ENCODE results near the gene ABHD15. TPM values are rescaled to one million over a fixed set of nuclear protein-coding genes. Genes with fewer than 3 reads are reported as not detected.
"Not testable (repeated sequence)": the region's sequence is repeated elsewhere in the genome, so short reads cannot be mapped to it uniquely, and the experiment has no call there.

The ABHD15 gene
- total RNA-seq, 1 donor from 2014 or later = 0.78 TPM

DNA sequence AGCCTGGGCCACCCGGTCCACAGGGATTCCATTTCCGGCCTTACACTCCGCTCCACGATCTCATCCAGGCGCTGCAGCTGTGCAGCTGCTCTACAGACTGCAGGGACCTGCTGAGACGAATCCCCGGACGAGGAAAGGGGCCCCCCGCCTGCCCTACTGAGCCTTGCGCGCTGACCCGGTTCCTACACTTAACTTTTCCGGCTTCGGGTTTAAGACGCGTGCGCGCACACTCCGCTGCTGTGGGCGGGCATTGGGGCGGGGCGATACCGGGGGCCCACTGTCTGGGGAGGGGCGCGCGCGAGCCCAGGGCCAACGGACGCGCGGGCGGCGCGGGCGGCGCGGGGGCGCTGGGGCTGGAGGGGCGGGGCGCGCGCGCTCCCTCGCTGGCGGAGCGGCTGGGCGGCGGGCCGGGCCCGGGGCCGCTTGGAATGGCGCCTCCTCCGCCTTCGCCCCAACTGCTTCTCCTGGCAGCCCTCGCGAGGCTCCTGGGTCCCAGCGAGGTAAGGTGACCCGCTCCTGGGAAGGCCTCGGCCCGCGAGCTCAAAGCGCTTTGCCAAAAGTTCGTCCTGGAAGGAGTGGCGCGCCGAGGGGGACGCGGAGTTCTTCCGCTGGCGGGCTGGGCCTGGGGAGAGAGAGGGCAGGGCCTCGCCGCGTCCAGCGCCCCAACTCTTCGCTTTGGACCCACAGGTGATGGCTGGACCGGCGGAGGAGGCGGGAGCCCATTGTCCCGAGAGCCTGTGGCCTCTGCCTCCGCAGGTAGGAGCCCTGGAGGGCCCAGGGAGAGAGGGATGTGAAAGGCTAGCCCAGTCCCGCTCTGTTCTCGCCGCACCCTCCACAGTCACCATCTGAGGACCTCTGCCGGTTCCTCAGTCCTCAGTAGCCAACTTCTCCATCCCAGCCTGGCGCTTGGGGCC, 1.8 kb upstream of the ABHD15 start, which contains the start of gene TP53I13:
TSS of gene TP53I13 (plus strand) at position 371 of the 914 bp plus-strand sequence. CDS start at position 429, 58 bp downstream.
- DNase-seq = peak; percentile 67

DNA sequence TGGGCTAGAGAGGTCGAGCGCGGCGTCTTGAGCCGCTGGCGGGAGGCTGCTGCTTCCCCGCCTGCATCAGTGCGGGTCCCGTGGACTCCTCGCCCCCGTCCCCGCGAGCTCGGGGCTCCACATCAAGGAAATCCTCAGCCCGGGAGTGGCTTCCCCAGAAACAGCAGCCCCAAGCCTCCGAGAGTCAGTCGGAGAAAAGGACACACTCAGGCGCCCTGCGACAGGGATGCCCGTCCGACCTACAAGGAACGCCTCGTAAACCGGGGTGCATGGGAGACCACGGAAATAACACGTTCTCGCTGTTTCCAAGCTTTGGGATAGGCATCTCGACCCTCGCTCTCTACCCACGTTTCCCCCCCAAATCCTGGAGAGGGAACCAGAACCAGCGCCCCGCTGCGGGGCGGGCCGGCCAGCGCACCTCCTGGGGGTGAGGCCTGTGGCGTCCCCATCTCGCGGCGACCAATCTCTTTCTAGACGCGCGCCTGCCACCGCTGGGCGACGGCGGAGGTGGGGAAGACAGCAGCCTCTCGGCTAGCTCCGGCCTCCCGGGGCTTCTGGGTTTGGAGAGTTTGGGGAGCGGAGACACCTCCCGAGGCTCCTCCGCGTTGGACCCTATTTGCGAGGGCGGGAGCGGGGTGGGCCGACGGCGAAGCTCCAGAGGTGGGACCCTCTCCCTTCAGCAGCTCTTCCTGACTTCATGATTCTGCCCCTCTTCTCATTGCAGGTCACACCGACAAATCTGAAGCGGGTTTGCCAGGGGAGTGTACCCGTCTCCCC, 905 bp upstream of the ABHD15 start:
- DNase-seq = no peak

DNA sequence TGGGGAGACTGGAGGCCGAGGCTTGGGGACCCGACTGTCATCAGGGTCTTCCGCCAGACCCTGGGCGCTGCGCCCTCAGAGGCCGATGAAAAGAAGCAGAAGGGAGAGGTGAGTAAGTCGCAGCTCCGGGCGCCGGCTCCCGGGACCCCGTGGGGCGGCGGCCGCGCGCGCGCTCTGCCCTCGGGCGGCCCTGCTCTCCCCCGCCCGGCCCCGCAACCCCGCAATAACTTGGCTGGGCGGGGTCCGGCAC, 392 bp upstream of the ABHD15 start:
- no peak for DNase-seq

DNA sequence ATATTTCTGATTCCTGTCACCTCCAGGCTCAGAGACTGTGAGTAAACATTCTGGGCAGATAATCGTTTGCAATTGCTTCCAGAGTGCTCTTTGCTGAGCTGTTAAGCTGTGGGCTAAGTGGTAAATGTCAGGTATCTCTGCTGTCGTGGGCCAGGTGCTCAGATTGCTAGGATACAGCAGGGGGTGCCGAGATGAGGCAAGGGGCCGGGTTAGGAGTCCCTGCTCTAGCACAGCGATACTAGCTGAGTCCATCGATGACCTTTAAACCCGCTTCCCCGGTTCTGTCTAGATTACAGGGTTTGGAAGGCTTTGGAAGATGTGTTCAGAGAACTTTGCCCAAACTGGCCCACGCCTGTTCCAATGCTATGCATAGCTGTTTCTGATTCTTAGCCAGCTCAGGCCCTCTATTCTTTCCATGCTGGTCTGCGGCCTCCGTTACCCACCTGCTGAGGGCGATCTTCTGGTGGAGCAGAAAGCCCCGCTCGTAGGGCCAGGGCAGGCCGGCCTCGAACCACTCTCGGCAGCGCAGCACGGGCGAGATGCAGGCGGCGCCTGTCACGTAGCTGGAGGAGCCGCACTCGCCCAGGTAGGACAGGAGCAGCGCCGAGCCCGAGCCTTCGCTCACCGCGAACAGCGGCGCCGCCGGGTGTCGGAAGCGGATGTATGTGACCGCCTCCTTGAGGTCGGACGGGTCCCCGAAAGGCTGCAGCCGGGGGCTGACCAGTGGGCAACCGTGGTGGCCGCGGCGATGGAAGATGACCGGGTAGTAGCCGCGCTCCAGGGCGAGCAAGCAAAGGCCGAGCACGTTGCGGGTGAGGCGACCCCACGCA, 979 bp downstream of the ABHD15 start:
- DNase-seq = no peak

DNA sequence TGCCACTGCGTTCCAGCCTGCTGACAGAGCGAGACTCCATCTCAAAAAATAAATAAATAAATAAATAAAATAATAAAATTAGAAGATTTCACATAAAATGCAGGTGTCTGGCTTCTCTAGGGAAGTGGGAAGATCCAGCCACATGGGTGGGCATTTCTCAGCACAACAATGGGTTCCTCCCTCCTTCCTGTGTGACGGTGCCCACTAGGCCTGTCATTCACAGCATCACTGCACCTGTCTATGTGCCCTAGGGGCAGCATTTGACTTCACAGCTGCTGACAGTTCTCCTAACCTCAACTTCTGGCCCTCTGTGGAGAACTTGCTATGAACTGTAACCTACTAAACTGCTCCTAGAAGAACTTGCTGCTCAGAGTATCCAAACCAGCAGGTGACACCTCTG, 3.0 kb downstream of the ABHD15 start:
- DNase-seq = no peak

DNA sequence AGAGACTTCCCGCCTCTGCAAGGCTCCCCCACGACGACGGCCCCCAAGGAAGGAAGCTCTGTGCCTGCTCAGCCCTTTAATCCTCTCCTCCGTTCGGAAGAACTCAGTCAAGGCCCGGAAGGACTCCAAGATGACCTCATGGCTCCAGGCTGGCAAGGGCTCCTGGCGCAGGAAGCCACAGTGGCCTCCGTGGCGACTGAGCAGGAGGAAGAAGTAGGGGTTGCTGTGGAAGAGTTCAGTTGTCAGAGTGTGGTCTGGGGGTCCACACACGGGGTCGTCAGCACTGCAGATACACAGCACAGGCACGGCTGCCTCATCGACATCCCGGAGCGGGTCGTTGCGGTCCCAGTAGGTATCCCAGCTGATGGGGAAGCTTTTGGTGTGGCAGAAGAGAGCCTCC, 4.2 kb downstream of the ABHD15 start:
- DNase-seq = no peak

DNA sequence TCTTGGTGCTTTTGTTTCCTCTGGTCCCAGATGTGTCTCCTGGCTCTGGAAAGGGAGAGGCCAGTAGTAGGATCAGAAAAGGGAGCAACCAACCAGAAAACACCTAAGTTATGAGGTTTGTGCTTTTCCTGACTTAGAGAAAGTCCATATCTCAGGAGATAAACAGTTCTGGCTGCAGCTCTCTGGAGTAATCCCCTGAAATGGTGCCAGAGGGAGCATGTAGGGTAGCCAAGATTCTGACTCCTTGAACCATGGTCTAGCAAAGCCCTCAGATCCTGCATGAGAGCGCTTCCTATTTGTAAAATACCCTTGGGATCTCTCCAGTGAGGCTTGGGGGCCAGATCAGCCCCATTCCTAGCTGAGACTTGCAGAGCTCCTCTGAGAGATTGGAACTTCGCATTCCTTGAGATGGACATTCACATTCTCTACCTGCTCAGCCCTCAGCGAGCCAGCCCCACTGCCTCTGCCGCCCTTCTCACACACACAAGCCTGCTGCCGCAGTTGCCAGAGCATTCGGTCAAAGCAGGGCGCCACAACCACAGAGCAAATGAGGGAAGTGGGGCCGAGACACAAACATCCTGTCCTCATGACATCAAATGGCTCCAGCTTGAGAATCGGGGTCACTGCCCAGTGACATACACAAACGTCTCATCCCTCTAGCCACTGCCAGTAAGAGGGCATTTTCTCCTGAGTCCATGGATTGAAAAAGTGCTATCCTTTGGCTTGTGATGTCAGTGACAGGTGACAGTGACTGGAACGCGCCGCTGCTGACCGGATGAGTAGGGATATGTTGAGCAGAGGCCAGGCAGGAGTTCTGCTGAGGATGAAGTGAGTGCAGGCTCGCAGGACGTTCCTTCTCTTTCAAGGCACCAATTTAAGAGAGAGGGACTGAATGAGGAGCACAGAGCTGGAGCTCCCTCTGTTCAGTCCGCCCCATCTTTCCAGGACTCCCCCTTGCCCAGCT, 5.0 kb downstream of the ABHD15 start:
- no peak for DNase-seq

DNA sequence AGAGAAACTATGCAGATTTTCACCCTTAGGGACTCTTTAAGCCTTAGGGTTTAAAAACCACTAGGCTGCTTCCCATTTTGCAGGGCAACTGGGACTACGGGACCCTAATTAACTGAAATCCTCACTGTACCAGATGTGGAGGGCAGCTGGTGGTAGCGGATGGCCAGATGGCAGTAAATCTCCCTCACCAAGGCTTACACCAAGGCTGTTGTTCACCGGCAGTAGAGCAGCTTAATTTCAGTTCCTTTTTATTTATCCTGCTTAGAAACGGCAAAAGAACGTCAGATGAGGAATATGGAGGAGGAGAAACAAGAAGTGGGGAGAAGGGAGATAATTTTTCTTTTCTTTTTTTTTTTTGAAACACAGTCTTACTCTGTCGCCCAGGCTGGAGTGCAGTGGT, 6.5 kb downstream of the ABHD15 start:
- DNase-seq = no peak

DNA sequence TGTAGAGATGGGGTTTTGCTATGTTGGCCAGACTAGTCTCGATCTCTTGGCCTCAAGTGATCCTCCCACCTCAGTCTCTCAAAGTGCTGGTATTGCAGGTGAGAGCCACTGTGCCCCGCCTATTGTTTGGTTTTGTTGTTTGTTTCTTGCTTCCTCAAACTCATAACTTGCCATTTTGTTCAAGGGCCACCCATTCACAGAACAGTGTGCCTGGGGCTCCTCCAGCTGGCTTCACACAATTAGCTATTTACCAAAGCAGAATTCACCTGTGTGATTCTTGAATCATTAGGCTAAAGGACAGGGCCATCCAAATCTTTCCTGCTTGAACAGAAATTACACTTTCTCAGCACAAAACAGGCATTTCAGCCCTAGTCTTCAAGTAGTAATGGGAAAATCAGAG, 7.2 kb downstream of the ABHD15 start:
- DNase-seq = no peak

DNA sequence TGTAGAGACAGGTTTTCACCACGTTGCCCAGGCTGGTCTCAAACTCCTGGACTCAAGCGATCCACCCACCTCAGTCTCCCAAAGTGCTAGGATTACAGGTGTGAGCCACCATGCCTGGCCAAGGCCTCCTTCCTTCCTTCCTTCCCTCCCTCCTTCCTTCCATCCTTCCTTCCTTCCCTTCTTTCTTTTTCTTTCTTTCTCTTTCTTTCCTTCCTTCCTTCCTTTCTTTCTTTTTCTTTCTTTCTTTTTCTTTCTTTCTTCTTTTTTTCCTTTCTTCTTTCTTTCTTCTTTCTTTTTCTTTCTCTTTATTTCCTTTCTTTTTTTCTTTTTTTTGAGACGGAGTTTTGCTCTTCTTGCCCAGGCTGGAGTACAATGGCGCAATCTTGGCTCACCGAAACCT, 8.7 kb downstream of the ABHD15 start:
- DNase-seq = not testable (repeated sequence)

DNA sequence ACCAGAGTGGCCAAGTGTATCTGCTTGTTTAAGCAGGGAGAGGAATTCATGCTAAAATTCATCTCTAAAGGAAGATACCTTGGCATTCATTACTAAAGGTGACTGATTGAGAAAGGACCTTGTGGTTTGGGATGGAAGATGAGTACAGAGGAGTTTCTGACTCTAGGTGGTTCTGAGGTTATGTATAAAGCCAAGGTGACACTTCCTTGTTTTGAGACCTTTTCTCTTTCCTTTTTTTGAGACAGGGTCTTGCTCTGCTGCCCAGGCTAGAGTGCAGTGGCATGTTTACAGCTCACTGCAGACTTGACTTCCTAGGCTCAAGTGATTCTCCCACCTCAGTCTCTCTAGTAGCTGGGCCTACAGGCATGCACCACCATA, 9.1 kb downstream of the ABHD15 start:
- DNase-seq = no peak

DNA sequence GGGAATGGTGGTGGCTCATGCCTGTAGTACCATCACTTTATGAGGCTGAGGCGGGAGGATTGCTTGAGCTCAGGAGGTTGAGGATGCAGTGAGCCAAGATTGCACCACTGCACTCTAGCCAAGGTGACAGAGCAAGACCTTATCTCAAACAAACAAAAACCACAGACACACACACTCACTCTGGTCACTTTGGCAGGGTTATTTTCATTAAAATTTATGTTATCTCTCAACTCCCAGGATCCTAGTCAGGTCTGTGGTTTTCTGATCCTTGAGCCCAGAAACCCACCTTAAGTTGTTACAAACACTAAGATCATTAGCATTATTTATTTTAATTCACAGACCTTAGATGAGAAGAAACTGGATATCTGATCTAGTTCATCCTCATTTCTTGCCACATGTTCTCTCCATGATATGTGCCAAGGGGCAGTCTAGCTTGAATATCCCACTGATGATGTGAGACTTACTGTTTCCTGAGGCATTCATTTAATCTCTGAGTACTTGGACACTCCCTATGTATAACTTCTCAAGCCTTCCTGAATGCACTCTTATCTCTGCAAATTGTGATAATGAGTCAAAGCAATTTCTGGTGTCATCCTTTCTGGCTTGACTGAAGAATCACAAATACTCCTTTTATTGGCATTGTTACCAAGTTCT, 9.6 kb downstream of the ABHD15 start:
- DNase-seq = no peak

DNA sequence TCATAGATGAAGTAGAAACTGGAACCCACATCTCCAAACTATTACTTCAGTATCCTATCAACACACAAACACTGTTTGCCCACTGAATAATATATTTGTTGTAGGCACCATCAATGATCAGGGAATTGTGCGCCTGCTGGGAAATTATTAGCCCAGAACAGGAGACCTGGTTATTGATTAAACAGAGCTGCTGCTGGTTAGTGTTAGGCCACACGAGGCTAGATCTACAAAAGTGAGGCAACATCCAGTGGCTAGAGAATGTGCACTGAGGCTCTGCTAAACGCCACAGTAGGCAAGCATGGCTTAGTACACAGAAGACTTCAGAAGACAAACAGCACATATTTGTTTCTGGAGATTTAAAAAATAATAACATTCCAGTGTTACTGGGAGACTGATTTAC, 11.0 kb downstream of the ABHD15 start:
- DNase-seq = no peak

DNA sequence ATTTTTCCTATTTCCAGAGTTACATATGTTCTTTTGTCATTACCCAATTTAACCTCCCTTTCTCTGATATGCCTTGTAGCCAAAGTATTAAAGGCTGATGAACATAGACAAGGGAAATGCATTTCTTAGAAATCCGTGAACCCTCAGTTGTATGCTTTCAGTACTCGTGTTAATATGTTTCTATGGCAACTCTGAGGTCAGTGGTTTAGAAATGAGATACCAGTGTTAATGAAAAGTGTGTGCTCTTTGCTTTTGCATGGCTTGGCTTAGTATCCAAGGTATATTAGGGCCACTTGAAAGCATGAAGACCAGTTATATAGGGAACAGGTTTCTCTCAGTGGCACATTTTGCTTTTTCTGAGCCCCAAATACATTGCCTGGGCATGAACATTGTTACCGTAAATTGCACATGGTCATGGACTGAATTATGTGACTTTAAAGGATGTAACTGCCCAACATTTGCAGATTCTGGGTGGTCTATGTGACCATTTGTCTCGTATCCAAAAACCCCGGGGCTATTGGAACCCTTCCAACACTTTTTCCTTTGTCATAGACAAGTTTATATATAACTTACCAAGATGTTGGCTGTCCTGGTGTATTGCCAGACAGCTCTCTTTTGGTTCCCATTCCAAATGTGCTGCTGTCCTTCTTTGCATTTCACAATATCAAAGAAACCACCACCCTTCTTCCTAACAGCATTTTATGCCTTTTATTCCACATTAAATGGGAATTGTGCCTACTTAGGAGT, 17.5 kb downstream of the ABHD15 start:
- DNase-seq = no peak

DNA sequence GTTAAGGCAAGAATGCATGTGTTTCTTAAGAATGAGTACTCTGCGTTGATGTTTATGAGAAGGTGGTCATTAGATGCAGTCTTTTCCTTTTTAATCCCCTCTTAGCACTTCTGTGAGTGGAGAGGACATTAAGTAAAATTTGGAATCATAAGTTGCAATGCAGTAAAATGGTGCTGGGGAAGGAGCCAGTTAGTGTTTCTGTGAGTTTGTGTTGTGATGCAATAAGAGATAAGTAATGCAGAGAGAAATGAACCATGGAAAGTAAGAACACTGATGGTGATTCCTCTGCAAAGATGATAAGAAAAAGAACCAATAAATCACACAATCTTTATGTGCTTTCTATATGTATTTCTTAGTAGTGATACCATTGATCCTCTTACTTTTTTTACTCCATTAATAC, 20.0 kb downstream of the ABHD15 start:
- DNase-seq = no peak

DNA sequence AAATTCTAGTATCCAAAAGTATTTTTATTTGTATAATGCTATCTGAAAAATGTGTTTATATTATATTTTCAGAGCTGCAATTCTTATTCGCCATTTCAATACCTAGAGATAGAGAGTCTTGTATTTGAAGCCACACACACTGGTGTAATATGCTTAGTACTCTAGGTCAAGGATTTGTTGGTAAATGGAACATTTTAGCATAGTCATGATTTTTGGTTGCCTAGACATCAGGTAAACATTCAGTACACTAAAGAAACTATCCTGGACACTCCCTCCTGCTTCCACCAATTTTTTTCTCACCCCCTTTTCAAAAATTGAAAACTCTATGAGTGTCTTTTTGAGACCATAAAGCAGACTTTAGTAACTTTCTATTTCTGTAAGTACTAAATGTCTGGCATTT, 20.8 kb downstream of the ABHD15 start:
- no peak for DNase-seq

DNA sequence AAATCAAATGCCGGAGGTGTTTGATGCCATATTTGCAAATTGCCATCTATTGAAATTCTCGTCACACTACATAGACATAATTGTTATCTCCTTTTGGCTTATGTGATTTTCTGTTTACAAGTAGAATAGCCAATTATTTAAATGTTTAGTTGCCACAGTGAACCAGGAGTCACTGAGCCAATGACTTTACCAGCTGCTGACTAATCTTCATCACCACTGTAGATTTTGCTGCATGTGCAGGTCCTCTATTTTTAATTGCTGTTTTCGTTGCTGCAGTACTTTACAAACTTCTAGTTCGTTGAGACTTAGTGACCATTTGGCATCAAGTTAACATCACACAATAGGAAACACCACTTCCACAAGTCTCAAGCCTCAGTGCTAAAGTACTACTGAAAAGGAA, 22.8 kb downstream of the ABHD15 start:
- DNase-seq = no peak

DNA sequence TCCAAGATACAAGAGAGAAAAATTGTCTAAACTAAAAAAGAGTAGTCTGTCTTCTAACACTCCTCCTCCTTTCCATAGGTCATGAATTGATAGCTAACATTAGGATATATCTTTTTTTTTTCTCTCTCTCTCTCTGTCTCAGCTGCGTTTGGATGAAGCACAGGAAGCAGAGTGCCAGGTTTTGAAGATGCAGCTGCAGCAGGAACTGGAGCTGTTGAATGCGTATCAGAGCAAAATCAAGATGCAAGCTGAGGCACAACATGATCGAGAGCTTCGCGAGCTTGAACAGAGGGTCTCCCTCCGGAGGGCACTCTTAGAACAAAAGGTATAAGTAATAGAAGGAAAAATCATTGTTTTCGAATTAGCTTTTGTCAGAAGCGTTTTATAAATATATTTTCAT, 32.9 kb downstream of the ABHD15 start:
- no peak for DNase-seq

DNA sequence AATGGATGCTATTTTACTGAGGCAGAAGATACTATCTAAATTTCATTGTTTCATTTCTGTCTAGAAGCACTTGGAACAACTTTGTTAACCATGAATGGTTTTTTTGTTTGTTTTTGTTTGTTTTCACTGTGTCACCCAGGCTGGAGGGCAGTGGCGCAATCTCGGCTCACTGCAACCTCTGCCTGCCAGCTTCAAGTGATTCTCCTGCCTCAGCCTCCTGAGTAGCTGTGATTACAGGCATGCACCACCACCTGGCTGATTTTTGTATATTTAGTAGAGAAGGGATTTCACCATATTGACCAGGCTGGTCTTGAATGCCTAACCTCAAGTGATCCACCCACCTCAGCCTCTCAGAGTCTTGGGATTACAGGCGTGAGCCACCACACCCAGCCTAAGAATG, 40.5 kb downstream of the ABHD15 start:
- DNase-seq = no peak

DNA sequence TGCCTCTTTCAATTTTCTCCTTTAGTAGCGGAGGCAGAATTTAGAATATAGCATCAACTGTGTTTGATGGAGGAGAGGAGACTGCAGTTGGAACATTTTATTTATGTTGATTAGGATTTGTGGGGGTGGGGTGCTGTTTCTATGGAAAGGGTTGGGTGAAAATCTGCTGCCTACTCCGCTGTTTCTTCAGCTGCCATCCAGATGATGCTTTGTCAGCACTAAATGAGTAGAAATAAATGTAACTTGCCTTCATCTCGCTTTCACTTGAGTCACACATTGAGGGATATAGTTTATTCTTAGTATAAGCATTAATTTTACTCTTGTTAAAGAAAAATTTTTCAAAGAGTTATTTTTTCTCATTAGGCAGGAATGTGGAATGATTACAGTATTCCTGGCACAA, 42.1 kb downstream of the ABHD15 start:
- no peak for DNase-seq

DNA sequence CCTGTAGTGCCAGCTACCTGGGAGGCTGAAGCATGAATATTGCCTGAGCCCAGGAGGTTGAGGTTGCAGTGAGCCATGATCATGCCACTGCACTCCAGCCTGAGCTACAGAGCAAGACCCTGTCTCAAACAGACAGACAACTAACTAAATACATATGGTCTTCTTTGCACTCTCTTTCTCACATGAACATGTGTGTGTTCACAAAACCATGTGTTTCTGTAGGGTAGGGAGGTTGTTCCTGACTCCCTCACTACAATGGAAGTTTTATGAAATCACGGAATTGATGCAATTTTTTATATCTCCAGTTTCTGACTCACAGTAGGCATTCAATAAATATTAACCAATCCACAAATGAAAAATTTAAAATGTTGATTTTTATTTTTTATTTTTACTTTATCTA, 48.5 kb downstream of the ABHD15 start:
- DNase-seq = no peak

Data from occipital lobe (tissue), 2 donors.